NCI-H526 (cell line): ENCODE results near the gene FAM20A.
"Not testable (repeated sequence)": the region's sequence is repeated elsewhere in the genome, so short reads cannot be mapped to it uniquely, and the experiment has no call there.

ENCODE experiments used
- DNase-seq, 2 experiments: peaks; one replicate each; lab custom pipeline; 2025; lab: John Stamatoyannopoulos, UW

The FAM20A gene

GRCh38 chr17:68492394-68493054 lies 108.6 kb downstream of the FAM20A start:
- DNase-seq, result not testable (repeated sequence)

GRCh38 chr17:68491381-68492231 lies 109.6 kb downstream of the FAM20A start:
- DNase-seq, result no peak

- DNase-seq, result no peak
These were observed 111.2 kb downstream of the FAM20A start for GRCh38 chr17:68489919-68490318.
